A673 (cell line): Measurements from ENCODE around the gene PGC.

ENCODE experiments used
- EZH2 ChIP-seq: fragments of 200-600 bp; sonication (generic); IDR thresholded peaks from 2 replicates; pipeline ENCODE4 v1.6.1; 2017; ENCODE audit warnings: borderline replicate concordance, low read depth, mild to moderate bottlenecking, mixed read lengths, antibody characterized with exemption, low read length; ENCODE audit not compliant: poor library complexity, severe bottlenecking
- TF ChIP-seq, protein P1 (sequence below): fragments of 300-800, 200-600 bp; sonication (generic); conservative IDR thresholded peaks from 2 replicates; pipeline ENCODE4 v1.5.1; 2017; ENCODE audit warnings: low read depth, mild to moderate bottlenecking, antibody characterized with exemption, low read length, moderate library complexity, mixed read lengths

- TF ChIP-seq, protein P1, sequence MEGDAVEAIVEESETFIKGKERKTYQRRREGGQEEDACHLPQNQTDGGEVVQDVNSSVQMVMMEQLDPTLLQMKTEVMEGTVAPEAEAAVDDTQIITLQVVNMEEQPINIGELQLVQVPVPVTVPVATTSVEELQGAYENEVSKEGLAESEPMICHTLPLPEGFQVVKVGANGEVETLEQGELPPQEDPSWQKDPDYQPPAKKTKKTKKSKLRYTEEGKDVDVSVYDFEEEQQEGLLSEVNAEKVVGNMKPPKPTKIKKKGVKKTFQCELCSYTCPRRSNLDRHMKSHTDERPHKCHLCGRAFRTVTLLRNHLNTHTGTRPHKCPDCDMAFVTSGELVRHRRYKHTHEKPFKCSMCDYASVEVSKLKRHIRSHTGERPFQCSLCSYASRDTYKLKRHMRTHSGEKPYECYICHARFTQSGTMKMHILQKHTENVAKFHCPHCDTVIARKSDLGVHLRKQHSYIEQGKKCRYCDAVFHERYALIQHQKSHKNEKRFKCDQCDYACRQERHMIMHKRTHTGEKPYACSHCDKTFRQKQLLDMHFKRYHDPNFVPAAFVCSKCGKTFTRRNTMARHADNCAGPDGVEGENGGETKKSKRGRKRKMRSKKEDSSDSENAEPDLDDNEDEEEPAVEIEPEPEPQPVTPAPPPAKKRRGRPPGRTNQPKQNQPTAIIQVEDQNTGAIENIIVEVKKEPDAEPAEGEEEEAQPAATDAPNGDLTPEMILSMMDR: no peak
- TF ChIP-seq EZH2: no peak
These were observed 10.1 kb upstream of the PGC start for GRCh38 chr6:41757271-41757670.
